ENCODE results near the gene PADI1.

PADI1 gene

DNA sequence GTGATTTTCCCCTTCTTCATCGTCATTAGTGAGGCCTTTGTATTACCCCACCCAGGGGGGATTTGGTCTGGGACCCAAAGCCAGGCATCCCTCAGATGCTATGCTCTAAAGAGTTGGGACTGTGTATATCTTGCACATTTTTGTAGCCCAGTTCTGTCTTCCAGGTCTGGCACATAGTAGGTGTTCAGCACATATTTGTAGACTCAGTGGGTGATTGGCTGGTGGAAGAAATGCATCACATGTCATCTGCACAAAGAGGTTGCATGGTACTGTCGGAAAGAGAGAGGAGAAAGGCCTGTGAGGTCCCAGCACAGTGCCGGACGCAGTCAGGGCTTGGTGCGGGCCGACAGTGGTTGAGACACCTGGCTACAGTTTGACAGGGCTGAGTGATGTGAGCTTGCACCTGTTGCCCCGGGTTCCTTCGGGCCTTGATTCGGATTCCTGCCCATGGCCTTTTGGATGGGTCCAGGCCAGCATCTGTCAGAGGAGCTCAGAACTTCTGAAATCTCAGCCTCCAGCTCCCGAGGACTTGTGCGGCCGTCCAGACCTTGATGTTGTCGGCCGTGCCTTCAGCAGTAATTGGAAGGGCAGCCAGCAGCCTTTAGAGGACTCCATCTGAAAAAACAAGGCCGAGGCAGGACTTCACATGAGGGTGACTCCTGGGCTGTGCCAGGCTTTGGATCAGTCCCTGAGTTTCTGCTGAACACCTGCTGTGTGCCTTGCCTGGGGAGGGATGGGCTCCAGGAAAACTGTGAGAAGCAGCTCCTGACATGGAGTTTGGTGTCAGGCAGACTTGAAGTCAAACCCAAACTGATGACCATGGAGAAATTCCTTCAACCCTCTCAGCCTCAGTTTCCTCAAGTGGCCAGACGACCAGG is 40.9 kb upstream of the PADI1 start:
- Histone ChIP-seq H3K27ac (ENCODE audit: low read depth in 2 of 2, low read length in 2 of 2) (no peak overlapping the region), H3K4me1 (ENCODE audit: control insufficient read depth in 2 of 2, insufficient read depth in 2 of 2, low read length in 2 of 2) (no peaks in the 10 kb centered on the region), H3K4me3 (ENCODE audit: low read length in 2 of 2) (no peak overlapping the region), H3K9me3 (ENCODE audit: control insufficient read depth in 2 of 2, low read length in 2 of 2) (no peaks in the 10 kb centered on the region), H3K27me3 (ENCODE audit: control insufficient read depth in 2 of 2, insufficient read depth in 2 of 2, low read length in 2 of 2) (peaks cover 0 to 5% of the 10 kb centered on the region in 2 donors), H3K9ac (ENCODE audit: low read depth in 1 of 2, low read length in 2 of 2) (no peak overlapping the region), H3K36me3 (ENCODE audit: control insufficient read depth in 2 of 2, insufficient read depth in 2 of 2, low read length in 2 of 2) (no peaks in the 10 kb centered on the region)

GRCh38 chr1:17165823-17166222 is 39.1 kb upstream of the PADI1 start:
- Histone ChIP-seq H3K9ac (ENCODE audit: low read depth in 1 of 2, low read length in 2 of 2) (no peak overlapping the region), H3K9me3 (ENCODE audit: control insufficient read depth in 2 of 2, low read length in 2 of 2) (no peaks in the 10 kb centered on the region), H3K27me3 (ENCODE audit: control insufficient read depth in 2 of 2, insufficient read depth in 2 of 2, low read length in 2 of 2) (peaks cover 0 to 5% of the 10 kb centered on the region in 2 donors), H3K36me3 (ENCODE audit: control insufficient read depth in 2 of 2, insufficient read depth in 2 of 2, low read length in 2 of 2) (no peaks in the 10 kb centered on the region), H3K4me1 (ENCODE audit: control insufficient read depth in 2 of 2, insufficient read depth in 2 of 2, low read length in 2 of 2) (no peaks in the 10 kb centered on the region), H3K27ac (ENCODE audit: low read depth in 2 of 2, low read length in 2 of 2) (no peak overlapping the region), H3K4me3 (ENCODE audit: low read length in 2 of 2) (no peak overlapping the region)

GRCh38 chr1:17167041-17167785 is 37.7 kb upstream of the PADI1 start:
- Histone ChIP-seq H3K27me3 (ENCODE audit: control insufficient read depth in 2 of 2, insufficient read depth in 2 of 2, low read length in 2 of 2) (peaks cover 0 to 5% of the 10 kb centered on the region in 2 donors), H3K4me1 (ENCODE audit: control insufficient read depth in 2 of 2, insufficient read depth in 2 of 2, low read length in 2 of 2) (no peaks in the 10 kb centered on the region), H3K9me3 (ENCODE audit: control insufficient read depth in 2 of 2, low read length in 2 of 2) (no peaks in the 10 kb centered on the region), H3K9ac (ENCODE audit: low read depth in 1 of 2, low read length in 2 of 2) (no peak overlapping the region), H3K4me3 (ENCODE audit: low read length in 2 of 2) (no peak overlapping the region), H3K27ac (ENCODE audit: low read depth in 2 of 2, low read length in 2 of 2) (no peak overlapping the region), H3K36me3 (ENCODE audit: control insufficient read depth in 2 of 2, insufficient read depth in 2 of 2, low read length in 2 of 2) (no peaks in the 10 kb centered on the region)

DNA sequence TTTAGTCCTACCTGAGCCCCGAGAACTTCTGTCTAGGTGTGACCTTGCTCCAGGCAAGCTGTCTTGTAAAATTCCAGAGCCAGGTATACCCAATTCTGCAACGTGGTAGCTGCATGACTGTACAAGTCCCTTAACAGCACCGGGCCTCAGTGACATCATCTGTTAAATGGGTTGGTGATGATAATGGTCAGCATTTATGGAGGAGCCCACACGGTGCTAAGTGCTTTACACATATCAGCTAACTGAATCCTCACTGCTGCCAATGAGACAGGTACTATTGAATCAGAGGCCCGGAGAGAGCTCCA is 37.2 kb upstream of the PADI1 start:
- H3K4me1 ChIP-seq (ENCODE audit: control insufficient read depth in 2 of 2, insufficient read depth in 2 of 2, low read length in 2 of 2): no peaks in the 10 kb centered on the region
- no peak overlapping the region for H3K4me3 ChIP-seq (ENCODE audit: low read length in 2 of 2)

GRCh38 chr1:17168091-17168876 is 36.6 kb upstream of the PADI1 start:
- no peak overlapping the region for H3K27ac ChIP-seq (ENCODE audit: low read depth in 2 of 2, low read length in 2 of 2)
- H3K9me3 ChIP-seq (ENCODE audit: control insufficient read depth in 2 of 2, low read length in 2 of 2): no peaks in the 10 kb centered on the region
- no peaks in the 10 kb centered on the region for H3K36me3 ChIP-seq (ENCODE audit: control insufficient read depth in 2 of 2, insufficient read depth in 2 of 2, low read length in 2 of 2)
- no peak overlapping the region for H3K4me3 ChIP-seq (ENCODE audit: low read length in 2 of 2)
- peaks cover 3 to 7% of the 10 kb centered on the region in 2 donors for H3K27me3 ChIP-seq (ENCODE audit: control insufficient read depth in 2 of 2, insufficient read depth in 2 of 2, low read length in 2 of 2)
- no peaks in the 10 kb centered on the region for H3K4me1 ChIP-seq (ENCODE audit: control insufficient read depth in 2 of 2, insufficient read depth in 2 of 2, low read length in 2 of 2)
- H3K9ac ChIP-seq (ENCODE audit: low read depth in 1 of 2, low read length in 2 of 2): no peak overlapping the region

More for the DNA sequence above, 37.2 kb upstream of the PADI1 start:
- Histone ChIP-seq H3K27me3 (ENCODE audit: control insufficient read depth in 2 of 2, insufficient read depth in 2 of 2, low read length in 2 of 2) (peaks cover under 1 to 5% of the 10 kb centered on the region in 2 donors), H3K9me3 (ENCODE audit: control insufficient read depth in 2 of 2, low read length in 2 of 2) (no peaks in the 10 kb centered on the region), H3K9ac (ENCODE audit: low read depth in 1 of 2, low read length in 2 of 2) (no peak overlapping the region), H3K36me3 (ENCODE audit: control insufficient read depth in 2 of 2, insufficient read depth in 2 of 2, low read length in 2 of 2) (no peaks in the 10 kb centered on the region), H3K27ac (ENCODE audit: low read depth in 2 of 2, low read length in 2 of 2) (no peak overlapping the region)

GRCh38 chr1:17170571-17170970 is 34.4 kb upstream of the PADI1 start:
- Histone ChIP-seq H3K9ac (ENCODE audit: low read depth in 1 of 2, low read length in 2 of 2) (no peak overlapping the region), H3K4me1 (ENCODE audit: control insufficient read depth in 2 of 2, insufficient read depth in 2 of 2, low read length in 2 of 2) (no peaks in the 10 kb centered on the region), H3K27ac (ENCODE audit: low read depth in 2 of 2, low read length in 2 of 2) (no peak overlapping the region), H3K27me3 (ENCODE audit: control insufficient read depth in 2 of 2, insufficient read depth in 2 of 2, low read length in 2 of 2) (peaks cover 7 to 10% of the 10 kb centered on the region in 2 donors), H3K36me3 (ENCODE audit: control insufficient read depth in 2 of 2, insufficient read depth in 2 of 2, low read length in 2 of 2) (no peaks in the 10 kb centered on the region), H3K4me3 (ENCODE audit: low read length in 2 of 2) (no peak overlapping the region), H3K9me3 (ENCODE audit: control insufficient read depth in 2 of 2, low read length in 2 of 2) (no peaks in the 10 kb centered on the region)

GRCh38 chr1:17173217-17173616 is 31.7 kb upstream of the PADI1 start:
- peaks cover 5 to 7% of the 10 kb centered on the region in 2 donors for H3K27me3 ChIP-seq (ENCODE audit: control insufficient read depth in 2 of 2, insufficient read depth in 2 of 2, low read length in 2 of 2)
- no peaks in the 10 kb centered on the region for H3K9me3 ChIP-seq (ENCODE audit: control insufficient read depth in 2 of 2, low read length in 2 of 2)
- H3K9ac ChIP-seq (ENCODE audit: low read depth in 1 of 2, low read length in 2 of 2): no peak overlapping the region
- no peaks in the 10 kb centered on the region for H3K36me3 ChIP-seq (ENCODE audit: control insufficient read depth in 2 of 2, insufficient read depth in 2 of 2, low read length in 2 of 2)
- no peak overlapping the region for H3K27ac ChIP-seq (ENCODE audit: low read depth in 2 of 2, low read length in 2 of 2)
- no peak overlapping the region for H3K4me3 ChIP-seq (ENCODE audit: low read length in 2 of 2)
- no peaks in the 10 kb centered on the region for H3K4me1 ChIP-seq (ENCODE audit: control insufficient read depth in 2 of 2, insufficient read depth in 2 of 2, low read length in 2 of 2)

GRCh38 chr1:17176306-17177061 is 28.4 kb upstream of the PADI1 start:
- peaks cover 5 to 7% of the 10 kb centered on the region in 2 donors for H3K27me3 ChIP-seq (ENCODE audit: control insufficient read depth in 2 of 2, insufficient read depth in 2 of 2, low read length in 2 of 2)
- no peak overlapping the region for H3K4me3 ChIP-seq (ENCODE audit: low read length in 2 of 2)
- no peaks in the 10 kb centered on the region for H3K9me3 ChIP-seq (ENCODE audit: control insufficient read depth in 2 of 2, low read length in 2 of 2)
- no peak overlapping the region for H3K27ac ChIP-seq (ENCODE audit: low read depth in 2 of 2, low read length in 2 of 2)
- H3K4me1 ChIP-seq (ENCODE audit: control insufficient read depth in 2 of 2, insufficient read depth in 2 of 2, low read length in 2 of 2): no peaks in the 10 kb centered on the region
- H3K36me3 ChIP-seq (ENCODE audit: control insufficient read depth in 2 of 2, insufficient read depth in 2 of 2, low read length in 2 of 2): no peaks in the 10 kb centered on the region
- H3K9ac ChIP-seq (ENCODE audit: low read depth in 1 of 2, low read length in 2 of 2): no peak overlapping the region

GRCh38 chr1:17177651-17178050 is 27.3 kb upstream of the PADI1 start:
- no peaks in the 10 kb centered on the region for H3K4me1 ChIP-seq (ENCODE audit: control insufficient read depth in 2 of 2, insufficient read depth in 2 of 2, low read length in 2 of 2)

More at GRCh38 chr1:17177651-17178050, 27.3 kb upstream of the PADI1 start:
- peaks cover 7 to 10% of the 10 kb centered on the region in 2 donors for H3K27me3 ChIP-seq (ENCODE audit: control insufficient read depth in 2 of 2, insufficient read depth in 2 of 2, low read length in 2 of 2)
- H3K36me3 ChIP-seq (ENCODE audit: control insufficient read depth in 2 of 2, insufficient read depth in 2 of 2, low read length in 2 of 2): no peaks in the 10 kb centered on the region
- H3K4me3 ChIP-seq (ENCODE audit: low read length in 2 of 2): no peak overlapping the region
- no peaks in the 10 kb centered on the region for H3K9me3 ChIP-seq (ENCODE audit: control insufficient read depth in 2 of 2, low read length in 2 of 2)
- no peak overlapping the region for H3K27ac ChIP-seq (ENCODE audit: low read depth in 2 of 2, low read length in 2 of 2)
- no peak overlapping the region for H3K9ac ChIP-seq (ENCODE audit: low read depth in 1 of 2, low read length in 2 of 2)
